ENCODE measurements around the gene AURKA.
A peak's percentile ranks its signal among the peaks of the same experiment; 100 is the strongest.

The AURKA gene

DNA sequence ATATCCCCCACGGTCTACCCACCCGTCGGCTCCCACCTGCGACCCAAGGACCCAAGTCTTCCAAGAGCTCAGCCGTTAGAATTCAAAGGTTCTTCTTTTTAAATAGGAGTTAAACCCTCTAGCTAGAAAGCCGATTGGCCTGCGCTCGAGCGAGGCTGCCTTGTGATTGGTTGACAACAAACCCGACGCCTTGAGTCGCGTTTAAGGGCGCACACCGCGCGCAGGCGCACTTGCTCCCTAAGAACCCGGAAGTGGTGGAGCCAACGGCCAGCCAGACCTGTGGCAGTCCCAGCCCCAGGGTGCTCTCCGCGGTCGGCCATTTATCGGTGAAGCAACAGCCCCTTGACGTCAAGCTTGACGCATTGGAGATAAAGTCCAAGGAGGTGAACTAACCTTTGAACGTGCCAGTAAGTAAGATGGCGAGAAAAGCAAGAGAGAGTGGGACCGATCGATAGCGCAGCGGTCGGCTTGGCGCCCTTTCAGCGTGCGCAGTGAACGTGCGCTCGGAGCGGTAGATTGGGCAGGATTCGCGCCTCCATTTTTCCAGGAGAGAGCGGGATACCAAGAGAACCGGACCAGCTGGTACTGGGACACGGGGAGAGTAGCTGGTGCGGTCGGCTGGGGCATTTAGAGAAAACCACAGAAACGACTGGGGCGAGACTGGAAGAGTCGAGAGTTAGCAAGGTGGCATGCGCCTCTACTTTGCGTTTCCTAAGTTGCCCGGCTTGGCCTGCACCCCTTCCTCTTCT, at the start of gene AURKA, which contains the start of gene CSTF1:
Gene AURKA (minus strand): TSS at position 84 of the 749 bp plus-strand sequence. CDS start 4,018 bp downstream, outside the sequence.
Gene CSTF1 (plus strand): TSS at position 514 of the 749 bp plus-strand sequence. CDS start 2,908 bp downstream, outside the sequence.
- peak; percentile 96 for DNase-seq (ENCODE audit: low read depth)

DNA sequence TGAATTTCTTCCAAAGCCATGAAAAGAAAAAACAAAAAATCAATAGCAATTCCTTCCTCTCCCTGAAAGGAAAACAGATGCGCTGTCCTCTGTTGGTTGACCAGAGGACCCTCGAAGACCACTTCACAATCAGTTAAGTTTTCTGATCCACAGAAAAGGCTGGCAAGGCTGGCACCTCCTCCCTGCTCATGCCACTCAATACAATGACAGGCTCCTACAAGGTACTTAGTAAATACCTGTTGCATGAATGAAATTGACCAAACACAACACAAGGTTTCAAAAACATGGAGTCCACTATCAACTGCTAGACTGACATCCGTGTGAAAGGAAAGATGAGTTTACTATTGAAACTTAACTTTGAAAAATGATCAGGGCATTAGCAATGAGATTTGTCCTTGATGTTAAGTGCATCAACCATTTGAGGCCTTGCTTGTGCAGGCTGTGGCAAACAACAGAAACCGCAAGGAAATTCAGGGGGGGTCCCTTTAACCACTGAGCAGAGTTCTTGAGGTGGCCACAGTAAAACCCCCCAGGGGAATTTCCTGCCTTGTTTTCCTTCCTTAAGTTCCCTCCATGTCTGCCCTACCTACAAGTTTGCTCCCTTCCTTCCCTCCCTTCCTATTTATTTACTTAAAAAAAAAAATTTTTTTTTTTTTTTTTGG, 48.5 kb upstream of the AURKA start:
- peak; percentile 18 for DNase-seq (ENCODE audit: low read depth)

DNA sequence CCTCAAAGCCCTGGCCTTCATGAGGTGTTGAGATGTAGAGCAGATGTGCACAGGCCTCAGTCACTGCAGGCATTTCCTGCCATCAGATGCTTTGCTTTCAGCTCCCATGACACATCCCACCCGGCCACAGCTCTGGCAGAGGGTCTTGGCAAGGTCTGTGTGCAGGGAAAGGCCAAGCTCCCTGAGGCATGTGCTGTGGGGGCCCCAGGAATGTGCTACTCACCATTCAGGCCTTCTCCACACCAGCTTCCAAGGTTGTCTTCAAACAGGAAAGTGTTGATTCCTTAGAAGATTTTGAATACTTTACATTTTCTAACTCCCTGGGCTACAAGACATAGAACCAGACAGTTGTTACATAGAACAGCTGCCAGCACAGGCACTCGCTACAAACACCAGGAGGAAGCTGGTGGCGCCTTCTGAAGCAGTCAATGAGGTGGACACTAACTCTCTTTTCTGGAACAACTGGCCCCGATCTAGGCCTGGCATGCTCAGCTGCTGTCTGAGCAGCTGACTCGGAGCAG, 47.8 kb upstream of the AURKA start:
- DNase-seq (ENCODE audit: low read depth), result no peak

DNA sequence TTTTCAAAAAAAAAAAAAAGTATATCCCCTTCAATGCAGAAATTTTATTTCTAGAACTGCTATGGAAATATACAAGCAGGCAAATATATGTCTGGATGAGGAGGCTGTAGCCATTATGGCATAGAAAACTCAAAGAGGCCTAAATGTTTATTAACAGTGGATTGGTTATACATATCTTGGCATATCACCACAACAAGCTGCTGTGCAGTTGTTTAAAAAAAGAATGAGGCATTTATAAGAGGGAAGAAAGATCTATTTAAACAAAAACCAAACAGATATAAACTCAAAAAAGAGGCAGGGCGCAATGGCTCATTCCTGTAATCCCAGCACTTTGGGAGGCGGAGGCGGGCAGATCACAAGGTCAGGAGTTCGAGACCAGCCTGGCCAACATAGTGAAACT, 46.3 kb upstream of the AURKA start:
- no peak for DNase-seq (ENCODE audit: low read depth)

DNA sequence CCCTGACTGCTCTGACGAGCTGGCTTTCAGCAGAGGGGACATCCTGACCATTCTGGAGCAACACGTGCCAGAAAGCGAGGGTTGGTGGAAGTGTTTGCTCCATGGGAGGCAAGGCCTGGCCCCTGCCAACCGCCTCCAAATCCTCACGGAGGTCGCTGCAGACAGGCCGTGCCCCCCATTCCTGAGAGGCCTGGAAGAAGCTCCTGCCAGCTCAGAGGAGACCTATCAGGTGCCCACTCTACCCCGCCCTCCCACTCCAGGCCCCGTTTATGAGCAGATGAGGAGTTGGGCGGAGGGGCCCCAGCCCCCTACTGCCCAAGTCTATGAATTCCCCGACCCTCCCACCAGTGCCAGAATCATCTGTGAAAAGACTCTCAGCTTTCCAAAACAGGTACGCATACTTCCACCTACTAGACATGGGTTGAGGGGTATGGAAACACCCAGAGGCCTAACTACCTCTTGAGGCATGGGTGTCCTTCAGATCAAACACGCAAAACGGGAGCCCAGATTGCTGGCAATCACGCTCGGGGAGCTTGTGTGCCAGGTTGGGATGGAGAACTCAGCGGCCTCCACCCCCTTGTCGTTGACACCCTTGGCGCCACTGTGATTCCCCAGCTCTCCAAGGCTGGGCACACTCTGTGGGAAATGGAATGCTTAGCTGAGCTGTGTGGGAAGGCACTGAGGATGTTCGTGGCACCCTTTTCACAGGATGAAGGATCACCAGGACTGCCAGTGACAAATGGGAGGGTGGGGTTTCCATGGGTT, 45.4 kb upstream of the AURKA start:
- no peak for DNase-seq (ENCODE audit: low read depth)

DNA sequence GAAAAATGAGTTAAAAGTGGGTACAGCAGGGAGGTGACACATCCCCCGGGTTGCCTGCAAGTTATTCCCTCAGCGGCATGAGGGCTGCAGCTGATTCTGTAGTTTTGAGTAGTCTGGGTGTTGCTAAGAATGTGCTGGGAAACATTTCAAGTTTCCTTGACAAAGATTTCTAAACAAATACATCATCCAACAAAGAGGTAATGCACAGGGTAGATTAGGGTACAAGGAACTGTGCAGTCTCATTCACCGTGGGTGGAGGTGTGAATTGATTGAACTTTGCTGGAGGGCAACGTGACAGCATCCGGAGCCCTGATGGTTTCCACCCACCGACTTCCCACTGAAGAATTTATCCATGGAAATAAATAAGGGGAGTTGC, 41.9 kb upstream of the AURKA start:
- DNase-seq (ENCODE audit: low read depth), result no peak

DNA sequence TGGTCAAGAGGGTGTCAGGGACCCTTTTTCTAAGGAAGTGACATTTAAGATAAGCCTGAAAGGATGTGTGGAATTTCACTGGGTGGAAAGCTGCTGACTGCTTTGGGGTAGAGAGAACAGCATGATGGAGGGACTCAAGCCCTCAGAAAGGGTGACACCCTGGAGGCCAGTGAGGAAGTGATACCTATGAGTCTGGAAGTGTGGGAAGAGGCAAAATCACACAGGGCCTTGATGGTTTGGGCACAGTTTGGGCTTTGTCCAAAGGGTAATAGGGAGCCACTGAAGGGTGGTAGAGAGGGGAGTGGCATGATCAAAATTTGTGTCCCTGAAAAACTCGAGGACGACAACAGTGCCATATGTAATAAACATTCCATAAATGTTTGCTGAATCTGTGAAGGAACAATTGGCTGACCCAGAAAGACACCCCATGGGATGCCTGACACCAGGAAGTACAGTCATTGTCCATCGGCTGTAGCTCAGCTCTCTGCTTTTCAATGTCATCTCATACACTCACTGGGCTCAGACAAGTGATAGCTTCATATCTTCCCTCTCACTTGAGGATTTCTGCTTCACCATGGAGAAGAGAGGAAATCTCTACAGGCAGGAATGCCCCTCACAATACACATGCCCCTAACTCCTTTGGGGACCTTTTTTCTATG, 41.3 kb upstream of the AURKA start:
- DNase-seq (ENCODE audit: low read depth), result no peak

DNA sequence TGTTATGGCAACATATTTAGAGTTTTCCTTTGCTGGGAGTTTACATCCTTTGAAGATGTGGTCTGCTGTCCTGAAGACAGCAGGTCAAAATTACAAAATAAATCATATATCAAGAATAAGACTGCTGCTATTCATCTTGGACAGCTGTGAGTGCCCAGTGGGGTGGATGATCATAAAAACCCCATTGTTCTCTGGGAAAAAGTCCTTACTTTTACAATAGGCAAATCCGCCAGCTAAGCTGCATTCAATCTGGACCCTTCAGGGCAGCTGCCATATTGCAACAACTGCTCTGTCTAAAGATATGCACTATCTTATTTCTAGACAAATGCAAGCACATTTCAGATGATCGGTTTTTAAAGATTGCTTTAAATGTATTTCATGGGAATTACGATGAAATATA, 39.5 kb upstream of the AURKA start:
- DNase-seq (ENCODE audit: low read depth), result no peak

DNA sequence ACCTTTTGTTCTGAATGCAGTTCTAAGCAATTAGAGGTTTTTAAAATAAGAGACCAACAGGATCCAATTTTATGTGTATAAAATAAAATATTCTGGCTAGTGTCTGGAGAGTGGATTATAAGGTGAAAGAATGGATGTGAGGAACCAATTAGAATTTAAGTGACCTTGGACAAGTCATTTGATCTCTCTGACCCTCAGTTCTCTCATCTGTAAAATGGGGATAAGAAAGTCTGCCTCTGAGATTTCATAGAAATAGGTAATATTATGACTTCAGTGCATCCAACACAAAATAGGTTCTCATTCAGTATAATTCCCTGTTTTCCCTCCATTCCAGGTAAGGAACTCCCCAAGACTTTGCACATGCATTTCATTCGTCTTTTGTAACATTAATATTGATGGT, 38.9 kb upstream of the AURKA start:
- DNase-seq (ENCODE audit: low read depth), result no peak

DNA sequence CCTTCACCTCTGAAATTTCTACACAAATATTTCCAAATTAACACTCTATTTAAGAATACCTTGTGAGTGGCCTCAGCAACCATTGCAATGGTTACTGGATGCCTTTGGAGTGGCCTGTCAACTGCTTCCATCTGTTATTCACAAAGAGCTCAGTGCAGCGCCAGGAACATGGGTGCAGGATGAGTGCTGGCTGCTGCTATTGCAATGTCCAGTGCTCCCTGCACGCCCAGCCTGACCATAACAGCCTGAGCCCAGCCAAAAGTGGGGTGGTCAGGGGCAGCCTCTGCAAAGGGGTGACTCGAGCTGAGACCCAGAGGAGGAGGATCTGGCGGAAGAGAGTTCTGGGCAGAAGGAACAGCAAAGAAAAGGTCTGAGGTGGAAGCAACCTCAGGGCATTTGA, 38.4 kb upstream of the AURKA start:
- DNase-seq (ENCODE audit: low read depth), result no peak

DNA sequence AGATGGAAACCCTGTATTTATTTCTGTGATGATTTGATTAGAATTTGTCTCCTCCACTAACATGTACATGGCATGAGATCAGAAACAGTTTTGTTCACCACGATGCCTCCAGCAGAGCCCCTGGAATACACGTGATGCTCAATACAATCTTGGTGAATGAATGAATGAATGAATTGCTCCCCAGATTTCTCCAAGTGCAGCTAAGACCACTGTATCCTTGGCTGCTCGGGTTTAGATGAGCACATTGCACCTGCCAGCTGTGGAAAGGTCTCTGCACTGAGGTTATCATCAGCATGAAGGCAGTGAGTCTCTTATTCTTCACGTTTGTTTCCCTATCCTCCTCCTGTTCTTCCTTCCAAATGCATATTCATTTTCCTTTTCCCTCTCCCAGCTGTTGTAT, 37.9 kb upstream of the AURKA start:
- DNase-seq (ENCODE audit: low read depth), result no peak

DNA sequence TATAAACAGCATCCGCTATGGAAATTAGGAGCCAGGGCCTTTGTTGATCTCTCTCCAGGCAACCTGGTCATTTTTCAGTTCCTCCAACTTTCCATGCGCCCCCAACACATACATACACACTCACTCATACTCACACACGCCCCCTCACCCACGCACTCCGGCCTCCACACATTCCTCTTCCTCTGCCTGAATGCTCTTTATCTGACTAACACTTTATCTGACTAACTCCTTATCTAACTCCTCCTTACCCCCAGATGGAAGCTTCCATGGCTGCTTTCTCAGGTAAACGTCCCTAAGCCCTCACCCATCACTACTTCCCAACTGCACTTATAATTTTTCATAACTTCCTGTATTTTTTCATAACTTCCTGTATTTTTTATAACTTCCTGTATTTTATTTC, 37.5 kb upstream of the AURKA start:
- DNase-seq (ENCODE audit: low read depth), result no peak

DNA sequence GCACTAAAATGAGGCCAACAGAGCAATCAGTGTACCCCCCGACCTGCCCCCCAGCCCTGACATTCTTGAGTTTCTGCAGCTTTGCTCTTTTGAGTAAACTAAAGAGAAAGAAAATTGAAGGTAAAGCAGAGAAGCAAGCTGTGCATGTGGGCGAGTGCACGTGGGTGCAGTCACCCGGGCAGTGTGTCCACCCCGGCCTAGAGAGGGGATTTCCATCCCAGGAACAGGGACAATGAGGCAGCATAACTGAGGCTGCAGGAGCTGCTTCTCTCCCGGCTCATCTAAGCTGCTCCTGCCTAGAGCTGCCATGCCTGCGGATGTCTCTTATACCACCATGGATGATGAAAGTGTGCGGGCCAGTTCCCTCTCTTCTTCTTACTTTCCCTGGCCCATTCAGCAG, 36.9 kb upstream of the AURKA start:
- no peak for DNase-seq (ENCODE audit: low read depth)

DNA sequence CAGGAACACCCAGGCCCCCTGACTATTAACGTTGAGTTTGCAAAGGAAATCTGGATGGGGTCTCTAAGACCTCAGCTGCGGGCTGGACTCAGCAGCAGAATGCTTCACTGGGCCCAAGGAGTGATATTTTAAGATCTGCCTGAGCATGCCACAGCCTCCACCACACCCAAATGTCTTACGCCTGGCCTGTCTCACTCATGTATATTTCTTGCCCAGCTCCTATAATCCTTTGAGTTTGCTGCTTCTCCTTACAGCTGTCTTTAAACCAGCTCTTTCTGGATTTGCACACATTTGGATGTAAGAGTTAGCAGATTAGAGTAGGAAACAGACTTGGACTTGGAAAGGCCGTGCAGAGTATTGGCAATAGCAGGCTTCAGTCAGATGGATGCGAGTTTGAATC, 36.4 kb upstream of the AURKA start:
- no peak for DNase-seq (ENCODE audit: low read depth)

DNA sequence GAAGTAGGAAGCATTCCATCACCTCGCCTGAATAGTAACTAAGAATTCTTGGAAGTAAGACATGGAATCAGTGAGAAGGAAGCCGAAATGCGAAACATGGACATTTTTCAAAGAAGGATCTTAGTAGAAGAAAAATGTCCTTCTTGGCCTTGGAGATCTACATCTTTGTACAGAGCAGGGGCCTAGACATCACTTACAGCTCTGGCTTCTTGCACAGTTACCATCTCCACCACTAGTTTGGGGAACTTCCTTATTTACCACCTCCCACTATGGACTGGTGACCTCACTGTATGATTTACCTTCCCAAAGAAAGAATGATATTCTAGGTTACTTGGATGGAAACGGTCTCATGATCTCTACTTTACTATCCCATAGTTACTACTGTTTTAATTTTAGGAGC, 35.8 kb upstream of the AURKA start:
- DNase-seq (ENCODE audit: low read depth), result no peak

DNA sequence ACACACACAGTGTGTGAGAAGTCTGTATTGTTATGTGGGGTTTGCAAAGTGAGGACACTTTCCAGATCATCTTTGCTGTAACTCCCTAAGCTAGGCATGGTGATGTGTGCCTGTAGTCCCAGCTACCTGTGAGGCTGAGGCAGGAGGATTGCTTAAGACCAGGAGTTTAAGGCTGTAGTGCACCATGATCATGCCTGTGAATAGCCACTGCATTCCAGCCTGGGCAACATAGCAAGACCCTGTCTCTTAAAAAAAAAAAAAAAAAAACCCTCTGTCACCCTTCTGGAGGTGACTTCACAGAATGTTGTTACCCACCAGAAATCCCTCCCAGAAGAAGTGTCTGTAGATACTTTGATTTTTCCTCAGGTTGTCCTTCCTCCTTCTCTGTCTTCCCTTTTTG, 34.9 kb upstream of the AURKA start:
- no peak for DNase-seq (ENCODE audit: low read depth)

DNA sequence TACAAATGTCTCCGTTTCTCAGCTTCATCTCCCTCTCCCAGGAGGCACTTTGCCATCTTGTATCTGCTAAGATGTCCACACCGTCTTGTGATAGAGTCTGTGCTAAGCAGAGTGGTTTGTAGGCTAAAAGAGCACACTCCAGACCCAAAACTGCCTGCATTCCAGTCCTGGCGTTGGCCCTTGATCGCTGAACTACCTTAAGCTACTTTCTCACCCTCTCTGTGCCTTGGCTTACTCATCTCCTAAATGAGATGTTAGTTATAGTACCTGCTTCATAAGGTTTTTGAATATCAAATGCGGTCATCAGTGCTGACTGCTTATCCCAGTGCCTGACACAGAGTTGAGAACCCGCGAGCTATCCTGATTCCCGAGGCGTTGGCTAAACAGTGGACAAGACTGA, 34.0 kb upstream of the AURKA start:
- no peak for DNase-seq (ENCODE audit: low read depth)

DNA sequence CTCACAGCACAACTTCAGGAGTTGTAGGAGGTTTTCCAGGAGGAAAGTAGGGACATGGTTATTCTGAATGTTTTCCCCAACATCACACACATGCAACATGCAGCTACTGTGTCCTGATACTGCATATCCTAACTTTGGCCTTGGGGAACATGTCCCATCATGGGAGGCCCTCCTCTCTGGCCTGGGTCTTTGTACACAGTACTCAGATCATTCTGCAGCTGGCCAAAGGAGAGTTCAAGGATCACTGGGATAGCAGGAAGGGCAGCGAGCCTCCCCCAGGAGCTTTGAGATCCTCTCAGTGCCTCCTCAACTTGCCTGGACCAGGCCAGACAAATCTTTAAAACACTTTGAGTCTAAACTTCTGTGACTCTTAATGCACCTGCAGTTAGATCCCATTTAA, 32.9 kb upstream of the AURKA start:
- DNase-seq (ENCODE audit: low read depth), result no peak

DNA sequence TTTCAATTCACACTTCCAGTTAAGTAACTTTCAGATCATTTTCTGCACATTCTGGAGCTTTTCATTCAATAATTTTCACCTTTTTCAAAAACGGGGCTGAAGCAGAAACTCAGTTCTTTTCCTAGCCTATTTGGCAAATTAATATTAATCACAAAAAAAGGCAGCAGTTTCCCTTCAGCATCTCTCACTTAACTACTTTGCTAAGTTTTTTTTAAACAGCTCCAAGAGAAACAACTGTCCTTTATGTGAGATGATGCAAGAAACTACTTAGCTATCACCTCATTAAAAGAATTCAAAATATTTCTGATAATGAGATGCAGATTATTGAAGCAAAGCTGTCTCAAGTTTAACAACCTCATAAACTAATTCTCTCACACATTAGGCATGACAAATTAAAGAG, 31.9 kb upstream of the AURKA start:
- DNase-seq (ENCODE audit: low read depth), result no peak

DNA sequence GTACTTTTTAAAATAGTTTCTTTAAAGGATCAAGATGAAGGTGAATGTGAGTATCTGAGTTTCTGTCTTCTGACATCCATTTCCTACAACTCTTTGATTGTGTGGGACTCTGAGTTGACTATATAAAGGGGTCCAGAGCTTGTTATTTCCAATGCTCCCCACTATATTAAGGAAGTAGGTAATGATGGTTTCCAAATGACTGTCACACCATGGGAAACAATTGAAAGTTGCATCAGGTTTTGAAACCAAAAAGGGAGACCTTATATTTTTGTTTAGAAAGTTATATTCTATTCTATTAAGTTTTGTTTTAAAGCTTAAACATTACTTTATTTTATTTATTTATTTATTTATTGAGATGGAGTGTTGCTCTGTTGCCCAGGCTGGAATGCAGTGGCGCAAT, 31.2 kb upstream of the AURKA start:
- DNase-seq (ENCODE audit: low read depth), result no peak

DNA sequence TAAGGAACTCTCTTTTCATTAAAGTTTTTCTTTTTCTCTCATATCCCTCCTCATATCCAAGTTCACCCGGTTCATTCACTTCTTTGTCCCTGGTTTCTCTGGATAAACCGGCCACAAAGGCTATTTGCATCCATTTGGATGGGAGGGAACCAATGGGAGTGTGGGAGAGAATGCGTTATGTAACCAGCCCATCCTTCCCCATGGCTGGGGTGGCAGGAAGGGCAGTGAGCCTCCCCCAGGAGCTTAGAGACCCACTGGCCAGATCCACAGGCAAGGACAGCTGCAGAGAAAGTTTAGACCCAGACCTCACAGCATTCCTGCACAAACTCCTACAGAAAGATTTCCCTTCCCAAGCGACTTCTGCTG, 30.8 kb upstream of the AURKA start:
- DNase-seq (ENCODE audit: low read depth), result no peak

DNA sequence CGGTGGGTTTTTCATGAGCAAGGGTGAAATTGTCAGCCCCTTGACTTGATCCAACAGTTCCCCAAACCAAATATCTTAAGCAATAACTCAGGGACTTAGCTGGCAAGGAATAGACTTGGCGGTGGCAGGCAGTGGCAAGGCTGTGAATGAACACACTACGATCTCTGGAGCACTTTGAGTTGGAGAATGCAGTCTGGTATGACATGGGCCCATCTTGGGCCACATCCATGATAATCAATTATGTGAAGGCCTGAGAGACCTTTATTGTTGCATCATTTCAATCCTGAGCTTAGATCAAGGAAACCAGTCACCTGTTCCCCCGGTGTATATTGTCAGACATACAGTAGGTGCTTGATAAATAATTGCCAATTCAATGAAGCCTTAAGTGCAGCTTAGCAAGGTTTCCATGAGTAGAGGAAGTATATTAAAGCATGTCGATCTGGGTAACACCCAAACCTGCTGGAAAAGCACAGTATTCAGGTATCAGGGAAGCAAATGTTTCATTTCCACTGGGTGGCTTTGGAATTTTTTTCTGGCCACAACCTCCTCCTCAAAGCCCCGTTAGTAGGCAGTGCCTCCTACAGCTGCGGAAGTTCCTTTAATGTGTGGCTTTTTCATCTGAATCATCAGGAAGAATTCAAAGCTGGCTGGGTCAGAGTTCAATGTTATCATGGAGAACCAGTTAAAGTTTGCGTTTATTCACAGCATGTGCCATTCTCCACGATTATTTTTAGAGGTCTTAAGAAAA, 30.2 kb upstream of the AURKA start:
- DNase-seq (ENCODE audit: low read depth), result no peak

Data from stimulated activated CD8-positive, alpha-beta memory T cell treated with anti-CD3 and anti-CD28 coated beads, Interleukin-15, amount 100 ng/mL, for 1 hour (primary cell).